GM12878 (cell line): ENCODE results near the gene COL5A1.

Experiments
- BRCA1 ChIP-seq: IDR thresholded peaks from 2 replicates; pipeline ENCODE4 v1.6.1; 2011; ENCODE audit warnings: low read depth, low read length, improper control_type of control experiment
- CREM ChIP-seq: IDR thresholded peaks from 2 replicates; pipeline ENCODE4 v1.6.1; 2014; ENCODE audit warnings: antibody characterized with exemption, low read depth
- FOS ChIP-seq: IDR thresholded peaks from 3 replicates; pipeline ENCODE4 v1.6.1; 2011; ENCODE audit warnings: borderline replicate concordance; ENCODE audit not compliant: insufficient read length; ENCODE audit errors: extremely low read depth
- PML ChIP-seq: IDR thresholded peaks from 2 replicates; pipeline ENCODE4 v1.6.1; 2012; ENCODE audit warnings: low read length, inconsistent platforms
- POLR2AphosphoS5 ChIP-seq: IDR thresholded peaks from 2 replicates; pipeline ENCODE4 v1.6.1; 2011; ENCODE audit warnings: mild to moderate bottlenecking, low read length, inconsistent platforms
- RAD21 ChIP-seq: IDR thresholded peaks from 2 replicates; pipeline ENCODE4 v1.6.1; 2011; ENCODE audit warnings: mild to moderate bottlenecking, low read depth, low read length, moderate library complexity; ENCODE audit not compliant: insufficient read depth
- TCF12 ChIP-seq: IDR thresholded peaks from 2 replicates; pipeline ENCODE4 v1.6.1; 2011; ENCODE audit warnings: low read depth, mild to moderate bottlenecking, low read length
- TF ChIP-seq, protein P1 (sequence below): IDR thresholded peaks from 2 replicates; pipeline ENCODE4 v1.6.1; 2011; ENCODE audit warnings: low read depth, mild to moderate bottlenecking, low read length, moderate library complexity, borderline replicate concordance; ENCODE audit errors: extremely low read depth
- TF ChIP-seq, protein P2 (sequence below), 3 experiments: IDR thresholded peaks in 2 of 3; conservative IDR thresholded peaks in 1 of 3; 2 replicates each; pipeline ENCODE4 v1.5.1; 2011; ENCODE audit warnings: low read depth in 3 of 3, low read length in 3 of 3, mild to moderate bottlenecking in 3 of 3, control low read depth in 2 of 3, moderate library complexity in 2 of 3, inconsistent platforms in 1 of 3, mixed read lengths in 1 of 3; ENCODE audit not compliant: control insufficient read depth in 2 of 3, insufficient read depth in 1 of 3; ENCODE audit errors: extremely low read depth in 1 of 3
- TF ChIP-seq, protein P3 (sequence below): IDR thresholded peaks from 2 replicates; pipeline ENCODE4 v1.6.1; 2012; ENCODE audit warnings: mild to moderate bottlenecking, low read depth, low read length
- TF ChIP-seq, protein P4 (sequence below): fragments of 450-650 bp; IDR thresholded peaks from 2 replicates; pipeline ENCODE4 v1.6.1; 2017; ENCODE audit warnings: mild to moderate bottlenecking

DNA sequence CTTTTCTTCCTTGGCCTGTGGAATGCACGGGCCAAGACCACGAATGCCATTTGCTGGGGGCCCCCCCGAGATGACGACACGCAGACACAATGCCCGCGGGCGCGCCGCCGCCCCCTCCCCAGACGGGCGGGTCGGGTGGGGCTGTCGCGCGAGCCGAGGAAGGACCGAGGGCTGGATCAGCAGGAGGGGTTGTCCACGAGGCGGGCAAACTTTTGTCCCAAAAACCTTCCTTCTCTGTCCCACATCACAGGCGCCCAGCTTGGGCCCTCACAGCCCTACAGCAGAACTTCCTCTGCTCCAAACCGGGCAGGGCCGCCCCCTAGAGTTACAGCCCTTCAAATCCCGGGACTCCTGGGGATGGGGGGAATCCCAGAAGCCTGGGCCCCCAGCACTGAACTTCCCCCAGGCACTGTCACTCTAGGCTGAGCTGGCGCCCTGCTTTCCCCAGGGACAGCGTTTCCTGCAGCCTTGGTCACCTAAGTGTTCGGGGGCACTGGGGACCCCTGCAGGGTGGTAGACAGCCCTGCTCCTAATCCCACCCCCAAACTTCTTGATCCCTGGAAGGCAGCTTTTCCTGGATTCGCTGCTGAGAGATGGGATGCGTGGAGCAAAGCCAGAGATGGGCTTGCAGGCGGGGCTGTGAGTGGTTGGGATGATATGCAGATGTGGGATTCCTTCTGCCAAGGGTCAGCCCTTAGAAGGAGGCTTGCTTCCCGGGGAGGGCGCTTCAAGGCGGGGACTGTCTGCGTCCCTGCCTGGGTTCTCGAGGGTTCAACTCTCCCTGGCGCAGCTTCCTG is 980 bp downstream of the COL5A1 start:
- TF ChIP-seq POLR2AphosphoS5: no peak
- no peak for TF ChIP-seq TCF12
- TF ChIP-seq, protein P1, sequence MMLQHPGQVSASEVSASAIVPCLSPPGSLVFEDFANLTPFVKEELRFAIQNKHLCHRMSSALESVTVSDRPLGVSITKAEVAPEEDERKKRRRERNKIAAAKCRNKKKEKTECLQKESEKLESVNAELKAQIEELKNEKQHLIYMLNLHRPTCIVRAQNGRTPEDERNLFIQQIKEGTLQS: no peak
- no peak for TF ChIP-seq RAD21
- TF ChIP-seq BRCA1: no peak
- TF ChIP-seq, protein P2, sequence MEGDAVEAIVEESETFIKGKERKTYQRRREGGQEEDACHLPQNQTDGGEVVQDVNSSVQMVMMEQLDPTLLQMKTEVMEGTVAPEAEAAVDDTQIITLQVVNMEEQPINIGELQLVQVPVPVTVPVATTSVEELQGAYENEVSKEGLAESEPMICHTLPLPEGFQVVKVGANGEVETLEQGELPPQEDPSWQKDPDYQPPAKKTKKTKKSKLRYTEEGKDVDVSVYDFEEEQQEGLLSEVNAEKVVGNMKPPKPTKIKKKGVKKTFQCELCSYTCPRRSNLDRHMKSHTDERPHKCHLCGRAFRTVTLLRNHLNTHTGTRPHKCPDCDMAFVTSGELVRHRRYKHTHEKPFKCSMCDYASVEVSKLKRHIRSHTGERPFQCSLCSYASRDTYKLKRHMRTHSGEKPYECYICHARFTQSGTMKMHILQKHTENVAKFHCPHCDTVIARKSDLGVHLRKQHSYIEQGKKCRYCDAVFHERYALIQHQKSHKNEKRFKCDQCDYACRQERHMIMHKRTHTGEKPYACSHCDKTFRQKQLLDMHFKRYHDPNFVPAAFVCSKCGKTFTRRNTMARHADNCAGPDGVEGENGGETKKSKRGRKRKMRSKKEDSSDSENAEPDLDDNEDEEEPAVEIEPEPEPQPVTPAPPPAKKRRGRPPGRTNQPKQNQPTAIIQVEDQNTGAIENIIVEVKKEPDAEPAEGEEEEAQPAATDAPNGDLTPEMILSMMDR (IDR thresholded peaks at IDR 0.05 in 2 of 3, conservative IDR thresholded peaks at IDR 0.05 in 1 of 3; ENCODE audit: control insufficient read depth in 2 of 3, extremely low read depth in 1 of 3, insufficient read depth in 1 of 3, low read depth in 3 of 3, low read length in 3 of 3): no peak
- TF ChIP-seq FOS: no peak
- TF ChIP-seq, protein P3, sequence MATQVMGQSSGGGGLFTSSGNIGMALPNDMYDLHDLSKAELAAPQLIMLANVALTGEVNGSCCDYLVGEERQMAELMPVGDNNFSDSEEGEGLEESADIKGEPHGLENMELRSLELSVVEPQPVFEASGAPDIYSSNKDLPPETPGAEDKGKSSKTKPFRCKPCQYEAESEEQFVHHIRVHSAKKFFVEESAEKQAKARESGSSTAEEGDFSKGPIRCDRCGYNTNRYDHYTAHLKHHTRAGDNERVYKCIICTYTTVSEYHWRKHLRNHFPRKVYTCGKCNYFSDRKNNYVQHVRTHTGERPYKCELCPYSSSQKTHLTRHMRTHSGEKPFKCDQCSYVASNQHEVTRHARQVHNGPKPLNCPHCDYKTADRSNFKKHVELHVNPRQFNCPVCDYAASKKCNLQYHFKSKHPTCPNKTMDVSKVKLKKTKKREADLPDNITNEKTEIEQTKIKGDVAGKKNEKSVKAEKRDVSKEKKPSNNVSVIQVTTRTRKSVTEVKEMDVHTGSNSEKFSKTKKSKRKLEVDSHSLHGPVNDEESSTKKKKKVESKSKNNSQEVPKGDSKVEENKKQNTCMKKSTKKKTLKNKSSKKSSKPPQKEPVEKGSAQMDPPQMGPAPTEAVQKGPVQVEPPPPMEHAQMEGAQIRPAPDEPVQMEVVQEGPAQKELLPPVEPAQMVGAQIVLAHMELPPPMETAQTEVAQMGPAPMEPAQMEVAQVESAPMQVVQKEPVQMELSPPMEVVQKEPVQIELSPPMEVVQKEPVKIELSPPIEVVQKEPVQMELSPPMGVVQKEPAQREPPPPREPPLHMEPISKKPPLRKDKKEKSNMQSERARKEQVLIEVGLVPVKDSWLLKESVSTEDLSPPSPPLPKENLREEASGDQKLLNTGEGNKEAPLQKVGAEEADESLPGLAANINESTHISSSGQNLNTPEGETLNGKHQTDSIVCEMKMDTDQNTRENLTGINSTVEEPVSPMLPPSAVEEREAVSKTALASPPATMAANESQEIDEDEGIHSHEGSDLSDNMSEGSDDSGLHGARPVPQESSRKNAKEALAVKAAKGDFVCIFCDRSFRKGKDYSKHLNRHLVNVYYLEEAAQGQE: no peak
- TF ChIP-seq, protein P4, sequence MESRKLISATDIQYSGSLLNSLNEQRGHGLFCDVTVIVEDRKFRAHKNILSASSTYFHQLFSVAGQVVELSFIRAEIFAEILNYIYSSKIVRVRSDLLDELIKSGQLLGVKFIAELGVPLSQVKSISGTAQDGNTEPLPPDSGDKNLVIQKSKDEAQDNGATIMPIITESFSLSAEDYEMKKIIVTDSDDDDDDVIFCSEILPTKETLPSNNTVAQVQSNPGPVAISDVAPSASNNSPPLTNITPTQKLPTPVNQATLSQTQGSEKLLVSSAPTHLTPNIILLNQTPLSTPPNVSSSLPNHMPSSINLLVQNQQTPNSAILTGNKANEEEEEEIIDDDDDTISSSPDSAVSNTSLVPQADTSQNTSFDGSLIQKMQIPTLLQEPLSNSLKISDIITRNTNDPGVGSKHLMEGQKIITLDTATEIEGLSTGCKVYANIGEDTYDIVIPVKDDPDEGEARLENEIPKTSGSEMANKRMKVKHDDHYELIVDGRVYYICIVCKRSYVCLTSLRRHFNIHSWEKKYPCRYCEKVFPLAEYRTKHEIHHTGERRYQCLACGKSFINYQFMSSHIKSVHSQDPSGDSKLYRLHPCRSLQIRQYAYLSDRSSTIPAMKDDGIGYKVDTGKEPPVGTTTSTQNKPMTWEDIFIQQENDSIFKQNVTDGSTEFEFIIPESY: no peak
- TF ChIP-seq CREM: no peak
- no peak for TF ChIP-seq PML
